CMK (cell line): ENCODE results near the gene RDX.
"Not testable (repeated sequence)": the region's sequence is repeated elsewhere in the genome, so short reads cannot be mapped to it uniquely, and the experiment has no call there.

ENCODE experiments used
- DNase-seq: peaks from one replicate; pipeline ENCODE4 v3.0.0-alpha.2; 2010; ENCODE audit warnings: low read depth

The RDX gene

GRCh38 chr11:110200241-110200640, 96.2 kb downstream of the RDX start:
- no peak for DNase-seq

GRCh38 chr11:110199184-110199981, 97.0 kb downstream of the RDX start:
- DNase-seq: no peak

DNA sequence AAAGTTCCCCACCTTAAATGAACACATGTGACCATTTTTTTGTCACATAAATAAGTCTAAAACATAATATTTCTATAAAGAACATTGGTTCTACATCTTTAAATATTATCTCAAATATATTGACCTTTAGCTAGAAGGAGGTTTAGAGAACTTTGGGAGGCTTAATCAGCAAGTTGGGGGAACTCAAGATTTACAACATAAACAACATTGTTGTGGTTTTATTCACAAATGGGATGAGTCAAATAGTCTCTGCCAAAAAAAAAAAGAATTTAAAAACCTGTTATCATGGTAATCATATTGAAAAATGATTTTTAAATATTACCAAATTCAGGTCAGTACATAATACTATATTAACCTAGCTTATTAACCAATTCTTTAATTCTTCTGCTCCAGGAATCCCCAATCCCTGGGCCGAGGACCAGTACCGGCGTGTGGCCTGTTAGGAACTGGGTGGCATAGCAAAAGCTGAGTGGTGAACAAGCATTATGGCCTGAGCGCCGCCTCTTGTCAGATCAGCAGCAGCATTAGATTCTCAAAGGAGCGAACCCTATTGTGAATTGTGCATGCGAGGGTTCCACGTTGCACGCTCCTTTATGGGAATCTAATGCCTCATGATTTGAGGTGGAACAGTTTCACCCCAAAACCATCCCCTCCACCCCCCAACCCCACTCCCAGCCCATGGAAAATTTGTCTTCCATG, 98.2 kb downstream of the RDX start:
- DNase-seq: no peak

DNA sequence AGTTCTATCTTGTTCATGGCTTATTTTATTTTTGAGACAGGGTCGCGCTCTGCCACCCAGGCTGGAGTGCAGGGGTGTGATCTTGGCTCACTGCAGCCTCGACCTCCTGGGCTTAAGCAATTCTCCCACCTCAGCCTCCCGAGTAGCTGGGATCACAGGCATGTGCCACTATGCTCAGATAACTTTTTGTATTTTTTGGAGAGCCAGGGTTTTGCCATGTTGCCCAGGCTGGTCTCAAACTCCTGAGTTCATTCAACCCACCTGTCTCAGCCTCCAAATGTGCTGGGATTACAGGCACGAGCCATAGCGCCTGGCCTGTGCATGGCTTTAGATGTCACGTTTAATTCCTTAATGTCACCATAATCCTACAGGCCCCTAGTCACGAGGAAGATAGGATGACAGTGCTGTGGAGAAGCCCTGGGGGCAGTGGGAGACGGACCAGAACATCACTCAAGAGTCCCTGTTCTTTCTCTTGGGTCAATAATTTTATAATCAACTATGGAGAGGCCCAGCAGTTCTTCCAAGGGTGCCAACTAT, 99.5 kb downstream of the RDX start:
- no peak for DNase-seq

DNA sequence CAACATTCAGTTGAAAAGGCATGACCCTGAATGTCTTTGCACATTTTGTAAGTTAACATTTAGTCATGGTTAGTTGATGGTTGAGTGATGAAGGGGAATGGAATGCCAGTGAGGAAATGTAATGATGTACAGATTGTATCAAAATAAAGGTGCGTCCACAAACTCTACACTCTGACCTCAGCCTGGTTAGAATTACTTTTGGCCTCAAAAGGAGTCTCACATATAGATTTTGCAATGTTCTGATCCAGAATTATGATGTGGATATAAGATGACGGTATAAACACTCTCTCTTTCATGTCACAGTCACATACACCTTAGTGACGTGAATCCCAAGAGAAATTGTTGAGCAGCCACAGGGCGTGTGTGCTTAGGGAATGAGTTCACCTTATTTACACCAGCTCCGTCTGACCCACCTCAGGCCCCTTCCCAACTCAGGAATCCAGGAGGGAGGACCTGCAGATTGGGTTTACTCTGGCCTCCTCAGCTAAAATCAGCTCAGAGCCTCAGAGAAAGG, 100.1 kb downstream of the RDX start:
- DNase-seq: no peak

- not testable (repeated sequence) for DNase-seq
These were observed 102.1 kb downstream of the RDX start for GRCh38 chr11:110194211-110194766.

- DNase-seq: not testable (repeated sequence)
These were observed 103.7 kb downstream of the RDX start for GRCh38 chr11:110192604-110193282.

- DNase-seq: no peak
These were observed 105.5 kb downstream of the RDX start for GRCh38 chr11:110190885-110191284.

- DNase-seq: no peak
These were observed 108.7 kb downstream of the RDX start for GRCh38 chr11:110187731-110188130.

- no peak for DNase-seq
These were observed 109.5 kb downstream of the RDX start for GRCh38 chr11:110186867-110187266.

DNA sequence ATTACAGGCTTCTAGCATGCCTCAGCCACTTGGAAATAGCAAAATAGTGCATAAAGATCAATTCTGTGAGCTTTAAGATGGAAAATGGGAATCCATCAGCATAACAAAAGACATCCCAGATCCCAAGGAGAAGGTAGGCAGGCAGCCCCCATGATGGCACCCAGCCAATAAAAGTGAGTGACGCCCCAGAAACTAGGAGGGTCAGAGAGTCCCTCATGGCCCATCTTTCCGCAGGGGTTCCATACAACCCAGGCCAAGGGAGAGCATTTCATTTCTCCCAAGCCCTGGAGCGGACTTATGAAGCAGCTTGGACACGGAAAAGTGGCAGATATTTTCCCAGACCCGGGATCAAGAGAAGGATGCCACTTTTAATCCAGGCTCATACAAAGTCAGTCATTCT, 110.0 kb downstream of the RDX start:
- DNase-seq: no peak

DNA sequence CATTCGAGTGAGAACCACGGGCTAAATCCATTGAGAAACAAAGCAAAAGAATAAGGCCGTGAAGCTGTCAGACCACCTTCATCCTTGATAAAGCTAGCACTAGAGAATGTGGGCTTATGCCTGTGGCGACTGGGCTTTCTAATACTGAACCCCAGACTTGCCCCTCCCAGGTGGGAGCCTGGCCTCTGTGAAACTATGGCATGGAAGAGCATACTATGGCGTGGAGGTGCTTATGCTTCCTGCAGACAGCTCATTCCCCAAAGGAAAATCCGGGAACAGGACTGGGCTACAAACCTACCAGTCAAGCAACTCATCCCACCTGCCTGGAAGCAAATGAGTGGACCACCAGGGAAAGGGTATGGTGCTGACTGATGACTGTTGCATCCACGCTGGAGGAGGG, 110.8 kb downstream of the RDX start:
- no peak for DNase-seq

- no peak for DNase-seq
These were observed 111.3 kb downstream of the RDX start for GRCh38 chr11:110185121-110185591.

GRCh38 chr11:110184456-110184855, 112.0 kb downstream of the RDX start:
- no peak for DNase-seq

DNA sequence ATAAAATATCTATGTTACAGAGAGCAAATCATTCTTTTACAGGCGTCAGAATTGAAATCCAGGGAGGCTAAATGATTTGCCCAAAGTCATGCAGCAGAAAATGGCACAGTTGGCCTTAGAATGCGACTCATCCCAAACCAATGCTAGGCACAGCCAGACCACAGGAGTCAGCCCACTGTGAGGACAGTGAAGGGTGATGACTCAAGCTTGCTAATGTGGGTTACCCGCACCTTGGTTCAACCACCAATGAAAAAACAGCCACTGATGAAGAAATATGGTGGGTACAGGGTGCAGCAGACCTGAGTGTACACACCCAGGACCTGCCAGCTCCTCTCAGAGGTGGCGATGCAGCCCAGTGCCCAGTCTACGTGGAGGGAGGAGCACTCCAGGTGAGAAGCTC, 113.5 kb downstream of the RDX start:
- DNase-seq: no peak

- no peak for DNase-seq
These were observed 117.3 kb downstream of the RDX start for GRCh38 chr11:110179064-110179463.

GRCh38 chr11:110177086-110177456, 119.3 kb downstream of the RDX start:
- DNase-seq: no peak

DNA sequence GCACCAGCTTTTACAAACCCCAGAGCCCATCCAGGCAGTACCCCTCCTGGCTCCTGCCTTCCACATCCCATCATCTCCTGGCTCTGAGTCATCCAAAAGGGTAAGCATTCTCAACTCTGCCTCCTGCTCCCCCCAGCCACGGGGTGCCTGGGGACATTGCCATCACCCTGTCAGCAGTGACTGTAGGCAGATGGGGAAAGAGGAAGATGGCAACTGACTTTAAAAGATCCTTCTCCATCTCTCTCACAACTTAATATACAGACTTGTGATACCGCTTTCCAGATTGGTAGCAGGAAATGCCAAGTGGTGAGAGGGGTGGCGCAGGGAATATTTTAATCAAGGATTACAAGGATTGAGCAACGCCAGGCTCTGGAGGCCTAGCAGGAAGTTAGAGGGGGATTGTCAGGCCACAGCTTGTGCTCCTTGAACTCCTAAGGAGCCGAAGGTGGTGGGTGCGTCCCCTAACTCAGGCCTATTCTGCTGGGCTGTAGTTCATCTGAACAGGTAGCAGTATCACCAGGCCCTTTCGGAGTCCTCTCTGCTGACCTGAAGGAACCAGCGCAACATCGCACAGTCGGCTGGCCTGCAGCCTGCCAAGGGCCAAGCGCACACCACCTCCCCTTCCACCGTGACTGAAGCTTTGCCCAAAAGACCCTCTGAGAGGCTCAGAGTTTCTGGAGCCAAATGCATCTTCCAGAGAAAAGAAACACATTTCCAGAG, 119.9 kb downstream of the RDX start:
- DNase-seq: no peak

DNA sequence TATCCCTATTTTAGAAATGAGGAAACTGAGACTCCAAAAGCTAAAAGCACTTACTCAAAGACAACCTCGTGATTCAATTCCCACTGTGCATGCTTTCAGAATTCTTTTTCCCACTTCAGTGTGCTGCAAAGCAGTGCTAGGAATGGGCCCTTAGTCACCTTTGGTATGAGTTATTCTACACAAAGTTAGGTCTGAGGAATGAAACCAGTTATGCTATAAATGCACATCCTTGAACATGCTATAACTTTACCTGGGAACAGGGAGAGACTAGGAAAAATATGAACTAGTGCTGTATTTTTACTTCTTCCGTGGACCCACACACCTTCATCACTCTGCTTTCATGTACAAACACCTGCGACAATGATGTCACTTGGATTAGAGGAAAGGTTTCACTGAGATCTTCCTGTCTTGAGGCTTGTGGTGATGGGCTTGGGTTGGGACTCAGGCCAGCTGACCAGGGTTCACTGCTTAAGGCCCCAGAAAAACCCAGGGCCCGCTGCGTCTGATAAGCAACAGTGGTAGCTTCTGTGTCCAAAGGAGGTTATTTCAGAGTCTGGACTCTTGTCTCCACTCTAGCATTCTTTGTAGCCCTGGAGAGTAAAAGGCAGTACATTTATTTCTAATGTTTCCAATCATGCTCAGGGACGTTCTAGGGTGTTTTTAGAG, 121.6 kb downstream of the RDX start:
- no peak for DNase-seq

DNA sequence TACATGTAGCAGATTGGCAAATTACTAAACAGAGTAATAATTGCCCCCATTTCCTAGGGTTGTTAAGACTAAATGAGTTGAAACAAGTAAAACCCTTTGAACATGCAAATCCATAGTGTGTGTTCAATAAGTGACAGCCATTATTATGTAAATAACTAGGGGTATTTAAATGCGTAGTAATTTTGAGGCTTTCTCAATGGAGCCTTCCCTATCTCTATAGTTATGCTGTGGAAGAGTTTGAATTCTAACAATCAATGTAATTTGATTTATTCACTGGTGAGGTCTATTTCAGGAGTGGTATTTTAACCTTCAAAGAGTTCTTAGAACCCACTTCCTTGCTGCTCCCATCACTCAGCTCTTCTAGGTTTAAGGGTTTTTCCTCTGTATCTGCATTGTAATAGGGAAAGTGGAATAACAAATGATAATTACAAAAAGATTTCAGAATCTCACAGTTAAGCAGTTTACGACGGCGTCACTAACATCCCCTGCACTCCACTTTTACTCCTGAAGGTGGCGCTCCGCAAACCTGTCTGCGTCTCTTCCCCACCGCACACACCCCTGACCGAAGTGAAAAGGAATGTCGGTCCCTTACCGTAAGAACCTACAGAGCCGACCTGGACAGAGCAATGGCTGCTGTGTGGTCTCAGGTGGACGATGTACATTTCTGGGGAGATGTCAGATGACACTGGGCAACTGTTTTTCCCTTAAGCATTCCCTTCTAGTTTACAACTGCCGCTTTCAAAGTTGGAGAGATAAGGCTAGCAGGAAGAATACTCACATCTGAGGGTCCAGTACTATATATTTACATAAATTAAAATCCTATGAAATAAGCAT, 122.4 kb downstream of the RDX start:
- no peak for DNase-seq
